ENCODE results near the gene CPNE1. TPM values are rescaled to one million over a fixed set of nuclear protein-coding genes. Genes with fewer than 3 reads are reported as not detected.

Gene CPNE1
- total RNA-seq, 4 donors from 2014 or later = 37.3 to 60.7 (median 50.1) TPM

- Histone ChIP-seq H3K4me1 (peaks cover 53 to 65% of the 10 kb centered on the region in 2 donors), H3K27ac (peak overlapping the region; percentile 93 to 98 (median 98)), H3K36me3 (no peaks in the 10 kb centered on the region), H3K4me3 (peak overlapping the region in 3 of 4 donors; percentile 73 to 74 (median 74)), H3K27me3 (no peaks in the 10 kb centered on the region), H3K9me3 (no peaks in the 10 kb centered on the region)
- in situ Hi-C loops (cut with MboI; ENCODE audit: low sequenced_read_pairs in 4 of 4) = no loop called here
- intact Hi-C loops (cut with DNase I; ENCODE audit: low total_unique reads) = loop anchor here (5.0 kb wide), 1 partner anchor 60 kb away; no protein-coding TSS in a partner anchor
- TF ChIP-seq CTCF (IDR thresholded peaks at IDR 0.05 in 4 of 5, conservative IDR thresholded peaks at IDR 0.05 in 1 of 5) (no peak), POLR2A (IDR thresholded peaks at IDR 0.05) (no peak)
- DNase-seq (no peak), ATAC-seq (no peak)
Observed at GRCh38 chr20:35661908-35662307, 2.8 kb downstream of the CPNE1 start.

- DNase-seq (no peak), ATAC-seq (no peak)
- Histone ChIP-seq H3K27me3 (no peaks in the 10 kb centered on the region), H3K27ac (peak overlapping the region in 2 of 4 donors; percentile 93 to 98), H3K9me3 (no peaks in the 10 kb centered on the region), H3K4me3 (no peak overlapping the region), H3K4me1 (peaks cover 55 to 74% of the 10 kb centered on the region in 2 donors), H3K36me3 (no peaks in the 10 kb centered on the region)
- in situ Hi-C loops (cut with MboI; ENCODE audit: low sequenced_read_pairs in 4 of 4) (no loop called here), intact Hi-C loops (cut with DNase I; ENCODE audit: low total_unique reads) (loop anchor here (5.0 kb wide), 1 partner anchor 59 kb away; no protein-coding TSS in a partner anchor)
- TF ChIP-seq POLR2A (IDR thresholded peaks at IDR 0.05) = no peak
- TF ChIP-seq CTCF (IDR thresholded peaks at IDR 0.05 in 4 of 5, conservative IDR thresholded peaks at IDR 0.05 in 1 of 5) = no peak
Observed at GRCh38 chr20:35661053-35661452, 3.6 kb downstream of the CPNE1 start.

- no peaks in the 10 kb centered on the region for H3K27me3 ChIP-seq
- no peaks in the 10 kb centered on the region for H3K36me3 ChIP-seq
- peaks cover 55 to 75% of the 10 kb centered on the region in 2 donors for H3K4me1 ChIP-seq
- no peaks in the 10 kb centered on the region for H3K9me3 ChIP-seq
- in situ Hi-C loops (cut with MboI; ENCODE audit: low sequenced_read_pairs in 4 of 4) (no loop called here), intact Hi-C loops (cut with DNase I; ENCODE audit: low total_unique reads) (loop anchor here (5.0 kb wide), 1 partner anchor 58 kb away; no protein-coding TSS in a partner anchor)
- ATAC-seq (no peak), DNase-seq (no peak)
- no peak overlapping the region for H3K4me3 ChIP-seq
- no peak for TF ChIP-seq CTCF (IDR thresholded peaks at IDR 0.05 in 4 of 5, conservative IDR thresholded peaks at IDR 0.05 in 1 of 5)
- no peak for TF ChIP-seq POLR2A (IDR thresholded peaks at IDR 0.05)
- H3K27ac ChIP-seq = peak overlapping the region in 1 of 4 donors; percentile 98
Observed at GRCh38 chr20:35660122-35660937, 4.4 kb downstream of the CPNE1 start.

GRCh38 chr20:35657271-35657670, 7.4 kb downstream of the CPNE1 start:
- TF ChIP-seq CTCF (IDR thresholded peaks at IDR 0.05 in 4 of 5, conservative IDR thresholded peaks at IDR 0.05 in 1 of 5) (no peak), POLR2A (IDR thresholded peaks at IDR 0.05) (no peak)
- Histone ChIP-seq H3K27ac (no peak overlapping the region), H3K4me3 (no peak overlapping the region), H3K36me3 (peaks cover 0 to 21% of the 10 kb centered on the region in 2 donors), H3K27me3 (no peaks in the 10 kb centered on the region), H3K4me1 (peaks cover 49 to 64% of the 10 kb centered on the region in 2 donors), H3K9me3 (no peaks in the 10 kb centered on the region)
- no peak for DNase-seq
- no peak for ATAC-seq
- intact Hi-C loops (cut with DNase I; ENCODE audit: low total_unique reads) (no loop called here), in situ Hi-C loops (cut with MboI; ENCODE audit: low sequenced_read_pairs in 4 of 4) (no loop called here)
